IMR-90 (cell line): ENCODE measurements around the gene APC2. TPM values are rescaled to one million over a fixed set of nuclear protein-coding genes. Genes with fewer than 3 reads are reported as not detected.

Experiments used
- ATAC-seq: fragments of 200-7000 bp; cut with Tn5 transposase; 2 replicates; pipeline ENCODE4 v1.9.1; 2020; ENCODE audit warnings: low read depth, mild to moderate bottlenecking, moderate library complexity
- BruUV-seq: library from RNA; stranded (reverse); fragments of 400-500 nt; replicated peaks from 2 replicates; lab custom pipeline; 2021; lab: Mats Ljungman, UMichigan
- CTCF ChIA-PET: fragments of 300-600 bp; formaldehyde crosslinking; extraction: SDS; loops from one replicate; lab custom pipeline; 2021; ENCODE audit warnings: antibody characterized with exemption; lab: Yijun Ruan, JAX
- POLR2A ChIA-PET: fragments of 300-600 bp; sonication (Branson Sonifier 250); formaldehyde crosslinking; loops from one replicate; lab custom pipeline; 2022; ENCODE audit warnings: antibody characterized with exemption; ENCODE audit not compliant: unreplicated experiment; lab: Charles Lee
- DNase-seq: peaks from one replicate; pipeline ENCODE4 v3.0.0; 2013
- H2AFZ ChIP-seq: replicated peaks from 2 replicates; pipeline ENCODE3; 2013; ENCODE audit warnings: low read length, mild to moderate bottlenecking; ENCODE audit not compliant: poor library complexity
- H2AK5ac ChIP-seq: 2 replicates; pipeline ENCODE4 v1.6.1; 2013; ENCODE audit warnings: low read depth, low read length, inconsistent platforms
- H2AK9ac ChIP-seq: replicated peaks from 2 replicates; pipeline ENCODE3; 2013; ENCODE audit warnings: mild to moderate bottlenecking, low read depth, low read length, moderate library complexity; ENCODE audit not compliant: poor library complexity
- H2BK120ac ChIP-seq: 2 replicates; pipeline ENCODE4 v1.6.1; 2013; ENCODE audit warnings: low read depth, low read length, inconsistent platforms
- H2BK15ac ChIP-seq: 3 replicates; pipeline ENCODE4 v1.6.1; 2013; ENCODE audit warnings: low read depth, low read length, inconsistent platforms
- H2BK20ac ChIP-seq: 2 replicates; pipeline ENCODE4 v1.6.1; 2013; ENCODE audit warnings: low read depth, mild to moderate bottlenecking, inconsistent platforms, low read length, moderate library complexity
- H2BK5ac ChIP-seq: 2 replicates; pipeline ENCODE4 v1.6.1; 2013; ENCODE audit warnings: mild to moderate bottlenecking, low read depth, low read length, inconsistent platforms; ENCODE audit not compliant: poor library complexity, severe bottlenecking
- H3K14ac ChIP-seq: replicated peaks from 2 replicates; pipeline ENCODE4 v1.6.1; 2013; ENCODE audit warnings: low read depth, low read length, inconsistent platforms
- H3K18ac ChIP-seq: 2 replicates; pipeline ENCODE4 v1.6.1; 2013; ENCODE audit warnings: low read depth, low read length, control low read depth
- H3K23ac ChIP-seq: 2 replicates; pipeline ENCODE4 v1.6.1; 2013; ENCODE audit warnings: low read depth, low read length, inconsistent platforms
- H3K27ac ChIP-seq: 2 replicates; pipeline ENCODE4 v1.5.1; 2013; ENCODE audit warnings: mild to moderate bottlenecking, control low read depth, low read length; ENCODE audit not compliant: insufficient read depth
- H3K27me3 ChIP-seq: 2 replicates; pipeline ENCODE4 v1.6.1; 2013; ENCODE audit warnings: low read length; ENCODE audit not compliant: control insufficient read depth, insufficient read depth
- H3K36me3 ChIP-seq: 2 replicates; pipeline ENCODE4 v1.6.1; 2013; ENCODE audit warnings: low read length, mixed read lengths; ENCODE audit not compliant: control insufficient read depth, insufficient read depth
- H3K4ac ChIP-seq: 2 replicates; pipeline ENCODE4 v1.6.1; 2013; ENCODE audit warnings: low read depth, low read length, inconsistent platforms
- H3K4me1 ChIP-seq: 2 replicates; pipeline ENCODE4 v1.6.1; 2013; ENCODE audit warnings: low read length, mixed read lengths; ENCODE audit not compliant: control insufficient read depth, insufficient read depth
- H3K4me2 ChIP-seq: 2 replicates; pipeline ENCODE4 v1.6.1; 2013; ENCODE audit warnings: low read depth, mild to moderate bottlenecking, control low read depth, low read length, moderate library complexity
- H3K4me3 ChIP-seq: 2 replicates; pipeline ENCODE4 v1.5.1; 2013; ENCODE audit warnings: low read depth, mild to moderate bottlenecking, control low read depth, low read length, moderate library complexity; ENCODE audit not compliant: insufficient read depth
- H3K56ac ChIP-seq: 2 replicates; pipeline ENCODE4 v1.6.1; 2013; ENCODE audit warnings: low read length, inconsistent platforms; ENCODE audit not compliant: insufficient read depth; ENCODE audit errors: extremely low read depth
- H3K79me1 ChIP-seq, 2 experiments: 2 replicates each; pipeline ENCODE4 v1.6.1; 2013; ENCODE audit warnings: low read length in 2 of 2, inconsistent platforms in 1 of 2, low read depth in 1 of 2
- H3K9ac ChIP-seq: 2 replicates; pipeline ENCODE4 v1.6.1; 2013; ENCODE audit warnings: low read depth, low read length, control low read depth
- H3K9me1 ChIP-seq: 2 replicates; pipeline ENCODE4 v1.6.1; 2013; ENCODE audit warnings: low read length, inconsistent platforms; ENCODE audit not compliant: insufficient read depth
- H3K9me3 ChIP-seq: 2 replicates; pipeline ENCODE4 v1.6.1; 2013; ENCODE audit warnings: low read length; ENCODE audit not compliant: control insufficient read depth, insufficient read depth
- H4K20me1 ChIP-seq: 2 replicates; pipeline ENCODE4 v1.6.1; 2013; ENCODE audit warnings: low read length, inconsistent platforms; ENCODE audit not compliant: insufficient read depth
- H4K5ac ChIP-seq: 2 replicates; pipeline ENCODE4 v1.6.1; 2013; ENCODE audit warnings: mild to moderate bottlenecking, low read depth, low read length, control low read depth
- H4K8ac ChIP-seq, 2 experiments: 2 replicates each; pipeline ENCODE4 v1.6.1; 2013; ENCODE audit warnings: low read depth in 2 of 2, low read length in 2 of 2, control low read depth in 1 of 2, inconsistent platforms in 1 of 2
- H4K91ac ChIP-seq: 2 replicates; pipeline ENCODE4 v1.6.1; 2013; ENCODE audit warnings: low read depth, low read length, inconsistent platforms; ENCODE audit not compliant: insufficient read depth
- CTCF ChIP-seq: conservative IDR thresholded peaks from 2 replicates; pipeline ENCODE4 v1.5.1; 2012; ENCODE audit warnings: mild to moderate bottlenecking, low read depth, low read length, improper control_type of control experiment
- MAFK ChIP-seq: IDR thresholded peaks from 2 replicates; pipeline ENCODE4 v1.6.1; 2012; ENCODE audit warnings: low read depth, low read length, improper control_type of control experiment
- POLR2A ChIP-seq: IDR thresholded peaks from 2 replicates; pipeline ENCODE4 v1.6.1; 2012; ENCODE audit warnings: mild to moderate bottlenecking, low read depth, low read length
- RAD21 ChIP-seq: IDR thresholded peaks from 2 replicates; pipeline ENCODE4 v1.6.1; 2012; ENCODE audit warnings: low read length, improper control_type of control experiment
- WGBS, 2 experiments: methylation state at CpG; one replicate each; pipeline versions ENCODE4 v1.1.5 to v1.1.7; 2013; ENCODE audit warnings: missing lambda C conversion rate in 2 of 2; ENCODE audit not compliant: insufficient read length in 1 of 2; ENCODE audit errors: extremely low coverage in 2 of 2; 5-methylcytosine and 5-hydroxymethylcytosine counted together
- dilution Hi-C: fragments of 300-500 bp; cut with HindIII; formaldehyde crosslinking; loops from one replicate; pipeline ENCODE4 v1.14.3; 2018; ENCODE audit warnings: low sequenced_read_pairs; ENCODE audit not compliant: unreplicated experiment
- in situ Hi-C: fragments of 300-500 bp; cut with MboI; formaldehyde crosslinking; loops from 3 replicates; pipeline ENCODE4 v1.14.3; 2019; ENCODE audit warnings: low sequenced_read_pairs, inconsistent platforms, mixed read lengths
- intact Hi-C: fragments of 100-400 bp; cut with micrococcal nuclease; formaldehyde crosslinking; loops from 2 replicates; pipeline ENCODE4 v1.10.0; 2022
- polyA plus RNA-seq, 3 experiments: library from polyadenylated mRNA; depleted of rRNA; stranded (reverse); fragments of >200 nt; gene quantifications; 2 replicates each; pipeline ENCODE4 v1.2.3, GENCODE V29; 2012; ENCODE audit warnings: low replicate concordance in 1 of 3
- total RNA-seq: library from RNA; depleted of rRNA; stranded (reverse); fragments of >200 nt; gene quantifications from 2 replicates; pipeline ENCODE4 v1.2.3, GENCODE V29; 2012
- TF ChIP-seq, protein P1 (sequence below): fragments of 150-350 bp; IDR thresholded peaks from 2 replicates; pipeline ENCODE4 v1.6.1; 2017; ENCODE audit warnings: mild to moderate bottlenecking, antibody characterized with exemption, low read length, low read depth

APC2 gene
- total and polyA plus RNA-seq, 2 of the 4 experiments (the other 2 are of a cell fraction): 0.36 to 0.41 TPM

DNA sequence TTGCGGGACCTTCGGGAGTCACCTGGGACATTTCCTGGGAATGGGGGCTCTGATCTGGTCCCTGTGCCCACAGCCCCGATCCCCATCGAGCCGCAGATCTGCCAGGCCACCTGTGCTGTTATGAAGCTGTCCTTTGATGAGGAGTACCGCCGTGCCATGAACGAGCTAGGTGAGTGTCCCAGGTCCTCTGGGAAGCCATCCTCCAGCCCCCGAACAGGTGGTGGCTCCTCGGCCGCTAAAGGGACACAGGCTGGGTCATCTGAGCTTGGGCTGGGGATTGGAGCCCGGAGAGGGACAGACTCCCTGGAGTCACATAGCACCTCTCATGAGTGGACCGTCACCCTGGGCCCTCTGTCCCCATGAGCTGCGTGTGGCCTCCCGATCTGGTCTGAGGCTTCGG is 8.0 kb downstream of the APC2 start:
- ATAC-seq: no peak
- no peaks in the 10 kb centered on the region for H3K4me1 ChIP-seq
- no peak overlapping the region for H3K4ac ChIP-seq
- no TSS peak for BruUV-seq
- H3K4me2 ChIP-seq: no peak overlapping the region
- ChIA-PET POLR2A (no interaction called here), CTCF (no interaction called here)
- H2AK9ac ChIP-seq: no peak overlapping the region
- peaks cover 3% of the 10 kb centered on the region; the same call in 1 of the 2 replicates for H3K36me3 ChIP-seq
- DNase-seq: no peak
- H3K9me3 ChIP-seq: no peaks in the 10 kb centered on the region
- peaks cover 34% of the 10 kb centered on the region for H4K20me1 ChIP-seq
- H3K4me3 ChIP-seq: no peak overlapping the region
- H3K9ac ChIP-seq: no peak overlapping the region
- no peak overlapping the region for H2BK5ac ChIP-seq
- H2BK15ac ChIP-seq: no peak overlapping the region
- no peak overlapping the region for H4K5ac ChIP-seq
- no peak overlapping the region for H3K23ac ChIP-seq
- no peak overlapping the region for H4K8ac ChIP-seq
- 90% methylated on average over 4 of the region's 16 CpGs; no CpG with 5 or more reads in 1 of the 2 experiments for WGBS, 2 experiments
- H3K27ac ChIP-seq: no peak overlapping the region
- H3K14ac ChIP-seq: no peak overlapping the region
- H2BK20ac ChIP-seq: no peak overlapping the region
- in situ Hi-C loops: no loop called here
- H4K91ac ChIP-seq: no peak overlapping the region
- H3K27me3 ChIP-seq: peaks cover 36% of the 10 kb centered on the region
- H2AK5ac ChIP-seq: no peak overlapping the region
- H3K56ac ChIP-seq: no peak overlapping the region
- no peak overlapping the region for H3K18ac ChIP-seq
- H2BK120ac ChIP-seq: no peak overlapping the region
- TF ChIP-seq POLR2A: no peak
- no peak for TF ChIP-seq MAFK
- TF ChIP-seq CTCF: no peak
- TF ChIP-seq RAD21: no peak
- TF ChIP-seq, protein P1, sequence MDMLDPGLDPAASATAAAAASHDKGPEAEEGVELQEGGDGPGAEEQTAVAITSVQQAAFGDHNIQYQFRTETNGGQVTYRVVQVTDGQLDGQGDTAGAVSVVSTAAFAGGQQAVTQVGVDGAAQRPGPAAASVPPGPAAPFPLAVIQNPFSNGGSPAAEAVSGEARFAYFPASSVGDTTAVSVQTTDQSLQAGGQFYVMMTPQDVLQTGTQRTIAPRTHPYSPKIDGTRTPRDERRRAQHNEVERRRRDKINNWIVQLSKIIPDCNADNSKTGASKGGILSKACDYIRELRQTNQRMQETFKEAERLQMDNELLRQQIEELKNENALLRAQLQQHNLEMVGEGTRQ: no peak
- intact Hi-C loops: no loop called here
- no peaks in the 10 kb centered on the region for H3K79me1 ChIP-seq
- H3K9me1 ChIP-seq: 0 out of 2 replicates have a peak, but pooled peaks cover 2% of the 10 kb centered on the region
- dilution Hi-C loops: no loop called here
- no peak overlapping the region for H2AFZ ChIP-seq
